B cell (primary cell): ENCODE measurements around the gene TIGD6. TPM values are rescaled to one million over a fixed set of nuclear protein-coding genes. Genes with fewer than 3 reads are reported as not detected.

Experiments used
- ATAC-seq: fragments of 200-7000 bp; cut with Tn5 transposase; one replicate; pipeline ENCODE4 v1.10.0; 2021; ENCODE audit warnings: low read depth, mild to moderate bottlenecking, moderate number of reproducible peaks, moderate library complexity
- CTCF ChIA-PET: fragments of 350-600 bp; sonication (Branson Sonifier 250); formaldehyde crosslinking; loops from one replicate; lab custom pipeline; 2021; ENCODE audit warnings: antibody characterized with exemption, inconsistent platforms; lab: Charles Lee
- POLR2A ChIA-PET: fragments of 350-600 bp; sonication (Branson Sonifier 250); formaldehyde crosslinking; loops from one replicate; lab custom pipeline; 2021; ENCODE audit warnings: antibody characterized with exemption; lab: Charles Lee
- DNase-seq: peaks from one replicate; pipeline ENCODE4 v3.0.0; 2013
- H2AFZ ChIP-seq: 2 replicates; pipeline ENCODE4 v1.6.1; 2012; ENCODE audit warnings: mild to moderate bottlenecking, low read depth, low read length; ENCODE audit not compliant: insufficient read depth, poor library complexity, severe bottlenecking
- H3K27ac ChIP-seq, 2 donors: 1 replicate in 1 of 2; 2 replicates in 1 of 2; pipeline ENCODE4 v1.5.1; 2012 to 2013; ENCODE audit warnings: low read length in 2 of 2, mild to moderate bottlenecking in 2 of 2, moderate library complexity in 1 of 2
- H3K27me3 ChIP-seq, 4 experiments: fragments of 200-600 bp in 1 of 4; sonication (generic) in 1 of 4; replicated peaks in 1 of 4; 1 replicate in 2 of 4; 2 replicates in 2 of 4; pipeline versions ENCODE4 v1.6.1 to v1.7.0; 2013 to 2016; ENCODE audit warnings: low read length in 3 of 4, mild to moderate bottlenecking in 2 of 4, mixed read lengths in 1 of 4, moderate library complexity in 1 of 4; ENCODE audit not compliant: insufficient read depth in 4 of 4, control insufficient read depth in 3 of 4; ENCODE audit errors: control extremely low read depth in 1 of 4
- H3K36me3 ChIP-seq, 2 experiments: replicated peaks in 1 of 2; 1 replicate in 1 of 2; 2 replicates in 1 of 2; pipeline versions ENCODE4 v1.6.1 to v1.7.1; 2013; ENCODE audit warnings: low read length in 1 of 2; ENCODE audit not compliant: insufficient read depth in 2 of 2, control insufficient read depth in 1 of 2; ENCODE audit errors: control extremely low read depth in 1 of 2, extremely low read depth in 1 of 2
- H3K4me1 ChIP-seq, 2 donors: fragments of 200-600 bp in 1 of 2; sonication (generic) in 1 of 2; 1 replicate in 1 of 2; 2 replicates in 1 of 2; pipeline versions ENCODE4 v1.5.1 to v1.6.1; 2013 to 2017; ENCODE audit warnings: low read length in 2 of 2; ENCODE audit not compliant: control insufficient read depth in 2 of 2, insufficient read depth in 2 of 2
- H3K4me2 ChIP-seq: replicated peaks from 2 replicates; pipeline ENCODE3; 2012; ENCODE audit warnings: mild to moderate bottlenecking, low read depth, low read length; ENCODE audit not compliant: poor library complexity, severe bottlenecking
- H3K4me3 ChIP-seq, 5 experiments: fragments of 200-600 bp in 1 of 5; sonication (generic) in 1 of 5; 1 replicate in 3 of 5; 2 replicates in 2 of 5; pipeline versions ENCODE4 v1.5.1 to v1.7.0; 2011 to 2016; ENCODE audit warnings: low read length in 4 of 5, mild to moderate bottlenecking in 4 of 5, low read depth in 2 of 5, control low read depth in 1 of 5, moderate library complexity in 1 of 5; ENCODE audit not compliant: insufficient read depth in 1 of 5; ENCODE audit errors: control extremely low read depth in 1 of 5, extremely low read depth in 1 of 5
- H3K79me2 ChIP-seq: fragments of 200-600 bp; sonication (generic); one replicate; pipeline ENCODE4 v1.6.0; 2016; ENCODE audit warnings: low read length; ENCODE audit not compliant: control insufficient read depth, insufficient read depth
- H3K9ac ChIP-seq: fragments of 200-600 bp; sonication (generic); 2 replicates; pipeline ENCODE4 v1.6.1; 2017; ENCODE audit warnings: mild to moderate bottlenecking, low read length, moderate library complexity
- H3K9me3 ChIP-seq, 3 donors: one replicate each; pipeline versions ENCODE4 v1.6.1 to v1.7.1; 2013; ENCODE audit warnings: low read length in 2 of 3; ENCODE audit not compliant: control insufficient read depth in 2 of 3, insufficient read depth in 1 of 3; ENCODE audit errors: control extremely low read depth in 1 of 3
- H4K20me1 ChIP-seq: 2 replicates; pipeline ENCODE4 v1.6.0; 2012; ENCODE audit warnings: mild to moderate bottlenecking, low read length; ENCODE audit not compliant: insufficient read depth, control insufficient read depth, poor library complexity, severe bottlenecking
- H3K27ac Mint-ChIP-seq: one replicate; pipeline ENCODE4 v1.8.0; 2021; ENCODE audit warnings: mixed read lengths
- H3K27me3 Mint-ChIP-seq: one replicate; pipeline ENCODE4 v1.8.0; 2021; ENCODE audit warnings: mixed read lengths
- H3K4me1 Mint-ChIP-seq: one replicate; pipeline ENCODE4 v1.8.0; 2021; ENCODE audit warnings: mixed read lengths
- H3K4me3 Mint-ChIP-seq: one replicate; pipeline ENCODE4 v1.8.0; 2021; ENCODE audit warnings: mixed read lengths
- H3K9me3 Mint-ChIP-seq: one replicate; pipeline ENCODE4 v1.8.0; 2022; ENCODE audit warnings: mixed read lengths; ENCODE audit not compliant: insufficient read depth
- CTCF ChIP-seq: fragments of 200-600 bp; IDR thresholded peaks from one replicate; pipeline ENCODE4 v1.8.0; 2022; ENCODE audit warnings: antibody characterized with exemption, mild to moderate bottlenecking
- EZH2 ChIP-seq: IDR thresholded peaks from 2 replicates; pipeline ENCODE4 v1.6.1; 2012; ENCODE audit warnings: borderline replicate concordance, low read depth, mild to moderate bottlenecking, moderate library complexity, low read length; ENCODE audit not compliant: insufficient read depth, poor library complexity, severe bottlenecking
- intact Hi-C: fragments of 100-400 bp; cut with micrococcal nuclease; formaldehyde crosslinking; loops from one replicate; pipeline ENCODE4 v1.10.0; 2022
- polyA plus RNA-seq: library from polyadenylated mRNA; depleted of rRNA; stranded (reverse); fragments of >200 nt; gene quantifications from 2 replicates; pipeline ENCODE4 v1.2.3, GENCODE V29; 2012
- total RNA-seq, 2 donors: library from RNA; stranded (reverse); fragments of 120-200 nt in 1 of 2; gene quantifications; 1 replicate in 1 of 2; 2 replicates in 1 of 2; pipeline versions ENCODE4 v1.2.3 to v1.2.4, GENCODE V29; 2013 to 2022

TIGD6 gene
- total and polyA plus RNA-seq, 2 donors (not counting 1 experiment from before 2014, with no cell fraction given), result 2.1 to 5.4 TPM

GRCh38 chr5:150044329-150044681, 43.9 kb upstream of the TIGD6 start:
- POLR2A ChIA-PET, result no interaction called here

More at GRCh38 chr5:150044329-150044681, 43.9 kb upstream of the TIGD6 start:
- H4K20me1 ChIP-seq, result no peaks in the 10 kb centered on the region
- Mint-ChIP-seq H3K27ac (peak overlapping the region; percentile 1), H3K27me3 (no peaks in the 10 kb centered on the region), H3K9me3 (no peaks in the 10 kb centered on the region), H3K4me1 (peaks cover 8% of the 10 kb centered on the region), H3K4me3 (no peak overlapping the region)
- DNase-seq (no peak), ATAC-seq (no peak)
- no peak overlapping the region for H2AFZ ChIP-seq
- no peak for TF ChIP-seq EZH2
- TF ChIP-seq CTCF, result no peak
- H3K27me3 ChIP-seq, result no peaks in the 10 kb centered on the region
- CTCF ChIA-PET, result interaction anchor here (1.1 kb wide), 1 partner anchor 9 kb away, joined by 3 read pairs; no protein-coding TSS in a partner anchor
- no peak overlapping the region for H3K9ac ChIP-seq
- peaks cover 36 to 91% of the 10 kb centered on the region in 2 experiments for H3K36me3 ChIP-seq
- peaks cover 0 to 3% of the 10 kb centered on the region in 2 donors for H3K4me1 ChIP-seq
- intact Hi-C loops, result no loop called here
- no peaks in the 10 kb centered on the region for H3K79me2 ChIP-seq
- no peaks in the 10 kb centered on the region for H3K9me3 ChIP-seq
- H3K27ac ChIP-seq, result no peak overlapping the region
- H3K4me3 ChIP-seq, result no peak overlapping the region
- H3K4me2 ChIP-seq, result no peak overlapping the region
